ENCODE results near the gene UBXN10. TPM values are rescaled to one million over a fixed set of nuclear protein-coding genes. Genes with fewer than 3 reads are reported as not detected.

The UBXN10 gene
- total and polyA plus RNA-seq, 12 donors = 0.16 to 4.0 (median 1.5) TPM

DNA sequence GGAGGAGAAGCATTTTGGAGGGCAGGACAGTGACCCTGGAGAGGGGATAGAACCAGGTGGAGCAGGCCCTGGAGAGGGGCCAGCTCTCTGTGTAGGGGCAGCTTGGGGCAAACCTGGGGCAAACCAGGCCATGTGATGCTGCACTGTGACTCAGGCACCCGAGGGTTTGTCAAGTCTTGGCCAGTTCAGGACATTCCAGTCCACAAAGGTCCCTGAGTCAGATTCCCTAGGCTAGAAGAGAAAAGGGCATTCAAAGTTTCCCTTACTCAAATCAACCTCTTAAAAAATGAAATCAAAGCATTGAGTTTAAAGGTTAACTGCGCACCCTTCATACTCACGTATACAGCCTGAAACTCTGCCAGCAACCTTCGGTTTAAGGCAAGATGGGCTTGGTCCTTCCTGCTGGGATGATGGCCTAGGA, 25.6 kb downstream of the UBXN10 start:
- no peak for TF ChIP-seq CTCF (IDR thresholded peaks at IDR 0.05)
- no peaks in the 10 kb centered on the region for H3K36me3 ChIP-seq
- intact Hi-C loops (cut with DNase I) = loop anchor here in 6 of 10 donors (5.0 to 10.0 kb wide), 5 partner anchors 153 to 281 kb away; no protein-coding TSS in a partner anchor
- peaks cover 0 to 11% (median 8%) of the 10 kb centered on the region in 9 donors for H3K4me1 ChIP-seq
- ATAC-seq (no peak), DNase-seq (no peak)
- H3K4me3 ChIP-seq = no peak overlapping the region
- H3K9me3 ChIP-seq = no peaks in the 10 kb centered on the region
- WGBS, 2 donors = 57 to 58% methylated on average over 4 of the region's 4 CpGs
- H3K27ac ChIP-seq = no peak overlapping the region
- peaks cover 0 to 62% (median 42%) of the 10 kb centered on the region in 7 donors for H3K27me3 ChIP-seq

GRCh38 chr1:20212085-20212684, 26.3 kb downstream of the UBXN10 start:
- Histone ChIP-seq H3K4me1 (peaks cover 0 to 11% (median 8%) of the 10 kb centered on the region in 9 donors), H3K27me3 (peaks cover 0 to 62% (median 44%) of the 10 kb centered on the region in 7 donors), H3K36me3 (no peaks in the 10 kb centered on the region), H3K4me3 (no peak overlapping the region), H3K27ac (no peak overlapping the region), H3K9me3 (no peaks in the 10 kb centered on the region)
- intact Hi-C loops (cut with DNase I) = loop anchor here (1.0 to 10.0 kb wide), 9 partner anchors 153 to 283 kb away; no protein-coding TSS in a partner anchor
- no peak for TF ChIP-seq CTCF (IDR thresholded peaks at IDR 0.05)
- DNase-seq (no peak), ATAC-seq (no peak)
- 59 to 60% methylated on average over 11 of the region's 11 CpGs for WGBS, 2 donors

GRCh38 chr1:20212685-20213331, 26.9 kb downstream of the UBXN10 start:
- no peaks in the 10 kb centered on the region for H3K9me3 ChIP-seq
- no peaks in the 10 kb centered on the region for H3K36me3 ChIP-seq
- intact Hi-C loops (cut with DNase I) = loop anchor here (1.0 to 10.0 kb wide), 9 partner anchors 152 to 282 kb away; no protein-coding TSS in a partner anchor
- peaks cover 0 to 62% (median 40%) of the 10 kb centered on the region in 7 donors for H3K27me3 ChIP-seq
- WGBS, 2 donors = 6% methylated on average over 21 of the region's 21 CpGs
- DNase-seq (peak; percentile 50 to 66), ATAC-seq (peak; percentile 60 to 83 (median 70))
- H3K4me1 ChIP-seq = peaks cover 0 to 11% (median 8%) of the 10 kb centered on the region in 9 donors
- H3K27ac ChIP-seq = no peak overlapping the region
- no peak overlapping the region for H3K4me3 ChIP-seq
- TF ChIP-seq CTCF (IDR thresholded peaks at IDR 0.05) = peak; percentile 75 to 88 (median 79)

- no peaks in the 10 kb centered on the region for H3K36me3 ChIP-seq
- intact Hi-C loops (cut with DNase I) = loop anchor here in 1 of 10 donors (10.0 kb wide), 1 partner anchor 149 kb away; no protein-coding TSS in a partner anchor
- WGBS, 2 donors = 81 to 82% methylated on average over 6 of the region's 6 CpGs
- no peak for TF ChIP-seq CTCF (IDR thresholded peaks at IDR 0.05)
- no peak overlapping the region for H3K27ac ChIP-seq
- no peak for DNase-seq
- H3K4me3 ChIP-seq = no peak overlapping the region
- H3K9me3 ChIP-seq = no peaks in the 10 kb centered on the region
- no peak for ATAC-seq
- peaks cover 0 to 49% (median 29%) of the 10 kb centered on the region in 7 donors for H3K27me3 ChIP-seq
- peaks cover 0 to 11% (median 8%) of the 10 kb centered on the region in 9 donors for H3K4me1 ChIP-seq
Measured at GRCh38 chr1:20215716-20216115, 29.8 kb downstream of the UBXN10 start.

All from heart right ventricle (tissue), 16 donors.